Ovary (tissue), 9 donors: ENCODE results near the gene PSMG4. TPM values are rescaled to one million over a fixed set of nuclear protein-coding genes. Genes with fewer than 3 reads are reported as not detected.

Experiments used
- DNase-seq, 5 donors: peaks; one replicate each; pipeline ENCODE4 v3.0.0-alpha.2; 2019 to 2020
- H3K27ac ChIP-seq, 2 donors: fragments of 200-600 bp; one replicate each; pipeline versions ENCODE4 v1.5.1 to v1.8.0; 2019 to 2022
- H3K27me3 ChIP-seq: fragments of 200-600 bp; one replicate; pipeline ENCODE4 v1.8.0; 2022
- H3K36me3 ChIP-seq: fragments of 200-600 bp; sonication (generic); one replicate; pipeline ENCODE4 v1.5.1; 2019
- H3K4me1 ChIP-seq: one replicate; pipeline ENCODE4 v1.8.1; 2013; ENCODE audit warnings: mild to moderate bottlenecking, moderate library complexity; ENCODE audit not compliant: insufficient read depth
- H3K4me3 ChIP-seq: fragments of 200-600 bp; sonication (generic); one replicate; pipeline ENCODE4 v1.5.1; 2017
- H3K9me3 ChIP-seq, 2 donors: fragments of 200-600 bp in 1 of 2; sonication (generic) in 1 of 2; one replicate each; pipeline versions ENCODE4 v1.5.1 to v1.8.1; 2013 to 2019; ENCODE audit warnings: mild to moderate bottlenecking in 1 of 2, moderate library complexity in 1 of 2
- CTCF ChIP-seq, 3 donors: fragments of 450-650 bp in 2 of 3; fragments of 200-600 bp in 1 of 3; IDR thresholded peaks; one replicate each; pipeline versions ENCODE4 v1.5.1 to v1.8.0; 2016 to 2022; ENCODE audit warnings: antibody characterized with exemption in 3 of 3, mild to moderate bottlenecking in 1 of 3
- EP300 ChIP-seq: sonication (generic); formaldehyde crosslinking; IDR thresholded peaks from one replicate; pipeline ENCODE4 v1.6.1; 2017; ENCODE audit warnings: antibody characterized with exemption
- POLR2A ChIP-seq: fragments of 450-650 bp; IDR thresholded peaks from one replicate; pipeline ENCODE4 v1.6.1; 2017; ENCODE audit warnings: antibody characterized with exemption, mild to moderate bottlenecking, moderate library complexity
- WGBS, 3 donors: extraction: QIAGEN DNeasy Blood & Tissue Kit in 1 of 3; methylation state at CpG; one replicate each; pipeline versions ENCODE4 v1.1.5 to v1.1.7; 2013 to 2017; 5-methylcytosine and 5-hydroxymethylcytosine counted together
- intact Hi-C, 4 donors: fragments of 100-400 bp; cut with DNase I; formaldehyde crosslinking; loops; one replicate each; pipeline versions ENCODE4 v1.11.0 to v1.15.1; 2022 to 2023
- polyA plus RNA-seq, 2 donors: library from polyadenylated mRNA; stranded (reverse); fragments of 200-250 nt in 1 of 2; fragments of 350-450 nt in 1 of 2; fragmentation: Illumina TruSeq in 1 of 2; extraction: RNeasy Lipid Tissue Mini Kit (QIAGEN cat#74804) in 1 of 2; gene quantifications; one replicate each; pipeline ENCODE4 v1.2.3, GENCODE V29; 2013 to 2014
- total RNA-seq, 7 donors: library from RNA; depleted of rRNA in 2 of 7; stranded (reverse); fragments of >200 nt in 2 of 7; fragmentation: NEBNext Ultra II Directional in 3 of 7; extraction: Animal tissue kit (Norgen Biotek cat#: 25700) in 3 of 7; gene quantifications; one replicate each; pipeline versions ENCODE4 v1.1.0 to v1.2.4, GENCODE V29; 2016 to 2023
- donor health status: DM: no; HTN: no; CAD: no; lungs with moderate emphysema.
- donor health status: DM: no; HTN: no; CAD: no.
- donor health status: Bipolar disorder and iron deficiency.
- donor health status: DM: yes; HTN: yes; CAD: no.
- donor health status: DM: no; HTN: no; CAD: no.
- donor health status: DM: yes; HTN: yes; CAD: no.

The PSMG4 gene
- total and polyA plus RNA-seq, 9 donors: 8.5 to 34.8 (median 22.7) TPM

- Histone ChIP-seq H3K9me3 (no peaks in the 10 kb centered on the region), H3K4me1 (no peaks in the 10 kb centered on the region), H3K27ac (no peak overlapping the region), H3K4me3 (no peak overlapping the region), H3K27me3 (no peaks in the 10 kb centered on the region), H3K36me3 (no peaks in the 10 kb centered on the region)
- no peak for TF ChIP-seq POLR2A
- no peak for TF ChIP-seq CTCF (IDR thresholded peaks at IDR 0.05)
- no peak for TF ChIP-seq EP300
- DNase-seq: no peak
- intact Hi-C loops: loop anchor here in 1 of 4 donors (10.0 kb wide), 1 partner anchor 105 kb away; no protein-coding TSS in a partner anchor
- 79 to 93% (median 84%) methylated on average over 10 to 11 of the region's 11 CpGs for WGBS, 3 donors
Measured at GRCh38 chr6:3309391-3310050, 50.8 kb downstream of the PSMG4 start.

GRCh38 chr6:3310051-3310448 is 51.3 kb downstream of the PSMG4 start:
- Histone ChIP-seq H3K4me1 (no peaks in the 10 kb centered on the region), H3K4me3 (no peak overlapping the region), H3K36me3 (no peaks in the 10 kb centered on the region), H3K27me3 (no peaks in the 10 kb centered on the region), H3K27ac (no peak overlapping the region), H3K9me3 (no peaks in the 10 kb centered on the region)
- DNase-seq: no peak
- 66 to 92% (median 75%) methylated on average over 6 of the region's 6 CpGs for WGBS, 3 donors
- intact Hi-C loops: no loop called here
- TF ChIP-seq CTCF (IDR thresholded peaks at IDR 0.05) (no peak), POLR2A (no peak), EP300 (no peak)

GRCh38 chr6:3310703-3311102 is 52.0 kb downstream of the PSMG4 start:
- Histone ChIP-seq H3K36me3 (no peaks in the 10 kb centered on the region), H3K4me3 (no peak overlapping the region), H3K27me3 (no peaks in the 10 kb centered on the region), H3K27ac (no peak overlapping the region), H3K9me3 (no peaks in the 10 kb centered on the region), H3K4me1 (no peaks in the 10 kb centered on the region)
- no peak for DNase-seq
- intact Hi-C loops: no loop called here
- WGBS, 3 donors: 83 to 89% (median 87%) methylated on average over 9 of the region's 9 CpGs
- TF ChIP-seq EP300 (no peak), CTCF (IDR thresholded peaks at IDR 0.05) (no peak), POLR2A (no peak)

- intact Hi-C loops: no loop called here
- no peaks in the 10 kb centered on the region for H3K9me3 ChIP-seq
- DNase-seq: no peak
- no peak overlapping the region for H3K27ac ChIP-seq
- TF ChIP-seq POLR2A (no peak), CTCF (IDR thresholded peaks at IDR 0.05) (no peak), EP300 (no peak)
- 87 to 95% (median 92%) methylated on average over 6 of the region's 6 CpGs for WGBS, 3 donors
- no peaks in the 10 kb centered on the region for H3K36me3 ChIP-seq
- H3K4me1 ChIP-seq: no peaks in the 10 kb centered on the region
- H3K4me3 ChIP-seq: no peak overlapping the region
- no peaks in the 10 kb centered on the region for H3K27me3 ChIP-seq
Measured at GRCh38 chr6:3311826-3312225, 53.1 kb downstream of the PSMG4 start.
